Activated CD8-positive, alpha-beta memory T cell treated with anti-CD3 and anti-CD28 coated beads for 1 hour (primary cell): ENCODE results near the gene SPRING1.
"Not testable (repeated sequence)": the region's sequence is repeated elsewhere in the genome, so short reads cannot be mapped to it uniquely, and the experiment has no call there.

ENCODE experiments used
- DNase-seq, 2 donors: peaks; one replicate each; pipeline ENCODE4 v3.0.0-alpha.2; 2020; ENCODE audit warnings: low read depth in 1 of 2; ENCODE audit errors: extremely low read depth in 1 of 2

The SPRING1 gene

GRCh38 chr12:116742787-116743186 is 4.9 kb upstream of the SPRING1 start:
- DNase-seq: not testable (repeated sequence)

GRCh38 chr12:116739381-116739887 is 1.6 kb upstream of the SPRING1 start:
- no peak for DNase-seq

- DNase-seq: no peak
Observed at GRCh38 chr12:116736962-116737773, 701 bp downstream of the SPRING1 start.

GRCh38 chr12:116735951-116736599 is 1.8 kb downstream of the SPRING1 start:
- DNase-seq: no peak

- no peak for DNase-seq
Observed at GRCh38 chr12:116735084-116735483, 2.8 kb downstream of the SPRING1 start.

- no peak for DNase-seq
Observed at GRCh38 chr12:116734156-116734768, 3.6 kb downstream of the SPRING1 start.

GRCh38 chr12:116731801-116732200 is 6.1 kb downstream of the SPRING1 start:
- DNase-seq: no peak

- no peak for DNase-seq
Observed at GRCh38 chr12:116727891-116728290, 10.0 kb downstream of the SPRING1 start.

GRCh38 chr12:116727261-116727660 is 10.6 kb downstream of the SPRING1 start:
- DNase-seq: no peak

GRCh38 chr12:116726694-116727093 is 11.2 kb downstream of the SPRING1 start:
- no peak for DNase-seq

GRCh38 chr12:116722245-116722644 is 15.6 kb downstream of the SPRING1 start:
- no peak for DNase-seq

GRCh38 chr12:116719731-116720528 is 17.9 kb downstream of the SPRING1 start:
- no peak for DNase-seq

- no peak for DNase-seq
Observed at GRCh38 chr12:116718655-116719454, 19.0 kb downstream of the SPRING1 start.

GRCh38 chr12:116717466-116718437 is 20.1 kb downstream of the SPRING1 start:
- no peak for DNase-seq

- DNase-seq: no peak
Observed at GRCh38 chr12:116714175-116714574, 23.7 kb downstream of the SPRING1 start.

- no peak for DNase-seq
Observed at GRCh38 chr12:116713527-116713926, 24.3 kb downstream of the SPRING1 start.

- no peak for DNase-seq
Observed at GRCh38 chr12:116712458-116713303, 25.2 kb downstream of the SPRING1 start.
